SK-N-SH (cell line): ENCODE measurements around the gene MYH15.

Experiments used
- EP300 ChIP-seq, 2 experiments: IDR thresholded peaks; 2 replicates each; pipeline versions ENCODE4 v1.4.0 to v1.6.1; 2012; ENCODE audit warnings: borderline replicate concordance in 1 of 2, low read depth in 1 of 2, low read length in 1 of 2
- EZH2phosphoT487 ChIP-seq: fragments of 200-600 bp; sonication (generic); IDR thresholded peaks from 2 replicates; pipeline ENCODE4 v1.6.1; 2017; ENCODE audit warnings: low read depth, mixed run types, mild to moderate bottlenecking, antibody characterized with exemption, moderate library complexity, borderline replicate concordance
- JUND ChIP-seq: IDR thresholded peaks from 2 replicates; pipeline ENCODE4 v1.4.0; 2012
- POLR2AphosphoS5 ChIP-seq: IDR thresholded peaks from 2 replicates; pipeline ENCODE4 v1.6.1; 2012; ENCODE audit warnings: low read depth, low read length
- RFX5 ChIP-seq: IDR thresholded peaks from 2 replicates; pipeline ENCODE4 v1.6.1; 2012; ENCODE audit warnings: mild to moderate bottlenecking, improper control_type of control experiment, low read length
- SMC3 ChIP-seq: IDR thresholded peaks from 2 replicates; pipeline ENCODE4 v1.6.1; 2012; ENCODE audit warnings: low read depth, low read length, improper control_type of control experiment
- TEAD4 ChIP-seq: IDR thresholded peaks from 2 replicates; pipeline ENCODE4 v1.4.0; 2012; ENCODE audit warnings: mild to moderate bottlenecking, borderline replicate concordance; ENCODE audit not compliant: insufficient read depth
- TF ChIP-seq, protein P1 (sequence below): IDR thresholded peaks from 2 replicates; pipeline ENCODE4; 2012
- TF ChIP-seq, protein P2 (sequence below): fragments of 200-600 bp; sonication (generic); IDR thresholded peaks from 2 replicates; pipeline ENCODE4 v1.6.1; 2017; ENCODE audit warnings: antibody characterized with exemption, mild to moderate bottlenecking, moderate library complexity
- TF ChIP-seq, protein P3 (sequence below): fragments of 150-350 bp; IDR thresholded peaks from 2 replicates; pipeline ENCODE4 v1.6.1; 2017; ENCODE audit warnings: antibody characterized with exemption, low read length, low read depth, borderline replicate concordance
- TF ChIP-seq, protein P4 (sequence below): IDR thresholded peaks from 2 replicates; pipeline ENCODE4 v1.6.1; 2012; ENCODE audit warnings: mild to moderate bottlenecking, low read depth, low read length, moderate library complexity
- TF ChIP-seq, protein P5 (sequence below): IDR thresholded peaks from 2 replicates; pipeline ENCODE4 v1.4.0; 2012; ENCODE audit warnings: low read depth, borderline replicate concordance

DNA sequence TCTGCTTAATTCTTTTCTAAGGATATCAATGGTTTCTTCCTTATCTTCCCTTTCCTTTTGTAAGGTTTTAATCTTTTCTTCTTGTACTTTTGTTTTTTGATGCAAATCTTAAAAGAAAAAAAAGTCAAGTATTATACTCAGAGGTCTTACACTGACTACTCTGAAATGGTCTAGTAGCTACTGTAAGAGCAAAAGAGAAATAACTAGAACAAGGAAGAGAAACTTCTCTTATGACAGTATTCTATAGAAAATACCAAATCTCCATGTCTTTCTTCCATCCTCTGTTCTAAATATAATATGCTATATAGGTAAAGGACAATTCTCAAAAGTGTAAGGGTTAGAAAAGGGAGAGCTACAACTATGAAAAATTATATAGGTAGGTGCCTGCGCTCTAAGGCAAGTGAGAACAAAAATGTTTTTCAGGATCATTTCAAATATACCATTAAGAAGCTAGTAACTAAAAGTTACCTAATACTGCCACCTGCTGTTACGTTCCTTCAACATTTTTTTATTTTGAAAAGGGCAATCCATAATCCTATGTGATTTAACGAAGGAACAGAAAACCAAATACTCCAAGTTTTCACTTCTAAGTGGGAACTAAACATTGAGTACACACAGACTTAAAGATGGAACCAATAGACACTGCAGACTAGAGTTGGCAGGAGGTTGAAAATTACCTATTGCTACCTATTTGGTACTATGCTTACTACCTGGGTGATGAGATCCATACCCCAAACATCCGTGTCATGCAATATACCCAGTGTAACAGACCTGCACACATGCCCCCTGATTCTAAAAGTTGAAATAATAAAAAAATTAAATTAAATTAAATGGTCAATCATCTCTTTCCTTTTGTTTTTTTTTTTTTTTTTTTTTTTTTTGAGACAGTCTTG is 42.1 kb upstream of the MYH15 start:
- TF ChIP-seq, protein P1, sequence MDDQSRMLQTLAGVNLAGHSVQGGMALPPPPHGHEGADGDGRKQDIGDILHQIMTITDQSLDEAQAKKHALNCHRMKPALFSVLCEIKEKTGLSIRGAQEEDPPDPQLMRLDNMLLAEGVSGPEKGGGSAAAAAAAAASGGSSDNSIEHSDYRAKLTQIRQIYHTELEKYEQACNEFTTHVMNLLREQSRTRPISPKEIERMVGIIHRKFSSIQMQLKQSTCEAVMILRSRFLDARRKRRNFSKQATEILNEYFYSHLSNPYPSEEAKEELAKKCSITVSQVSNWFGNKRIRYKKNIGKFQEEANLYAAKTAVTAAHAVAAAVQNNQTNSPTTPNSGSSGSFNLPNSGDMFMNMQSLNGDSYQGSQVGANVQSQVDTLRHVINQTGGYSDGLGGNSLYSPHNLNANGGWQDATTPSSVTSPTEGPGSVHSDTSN = no peak
- TF ChIP-seq RFX5 (no peak), POLR2AphosphoS5 (no peak), EZH2phosphoT487 (no peak), TEAD4 (no peak), EP300 (IDR thresholded peaks at IDR 0.05; ENCODE audit: borderline replicate concordance in 1 of 2, low read depth in 1 of 2, low read length in 1 of 2) (no peak), SMC3 (peak; percentile 75), JUND (no peak)
- TF ChIP-seq, protein P2, sequence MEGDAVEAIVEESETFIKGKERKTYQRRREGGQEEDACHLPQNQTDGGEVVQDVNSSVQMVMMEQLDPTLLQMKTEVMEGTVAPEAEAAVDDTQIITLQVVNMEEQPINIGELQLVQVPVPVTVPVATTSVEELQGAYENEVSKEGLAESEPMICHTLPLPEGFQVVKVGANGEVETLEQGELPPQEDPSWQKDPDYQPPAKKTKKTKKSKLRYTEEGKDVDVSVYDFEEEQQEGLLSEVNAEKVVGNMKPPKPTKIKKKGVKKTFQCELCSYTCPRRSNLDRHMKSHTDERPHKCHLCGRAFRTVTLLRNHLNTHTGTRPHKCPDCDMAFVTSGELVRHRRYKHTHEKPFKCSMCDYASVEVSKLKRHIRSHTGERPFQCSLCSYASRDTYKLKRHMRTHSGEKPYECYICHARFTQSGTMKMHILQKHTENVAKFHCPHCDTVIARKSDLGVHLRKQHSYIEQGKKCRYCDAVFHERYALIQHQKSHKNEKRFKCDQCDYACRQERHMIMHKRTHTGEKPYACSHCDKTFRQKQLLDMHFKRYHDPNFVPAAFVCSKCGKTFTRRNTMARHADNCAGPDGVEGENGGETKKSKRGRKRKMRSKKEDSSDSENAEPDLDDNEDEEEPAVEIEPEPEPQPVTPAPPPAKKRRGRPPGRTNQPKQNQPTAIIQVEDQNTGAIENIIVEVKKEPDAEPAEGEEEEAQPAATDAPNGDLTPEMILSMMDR = peak; percentile 69
- TF ChIP-seq, protein P3, sequence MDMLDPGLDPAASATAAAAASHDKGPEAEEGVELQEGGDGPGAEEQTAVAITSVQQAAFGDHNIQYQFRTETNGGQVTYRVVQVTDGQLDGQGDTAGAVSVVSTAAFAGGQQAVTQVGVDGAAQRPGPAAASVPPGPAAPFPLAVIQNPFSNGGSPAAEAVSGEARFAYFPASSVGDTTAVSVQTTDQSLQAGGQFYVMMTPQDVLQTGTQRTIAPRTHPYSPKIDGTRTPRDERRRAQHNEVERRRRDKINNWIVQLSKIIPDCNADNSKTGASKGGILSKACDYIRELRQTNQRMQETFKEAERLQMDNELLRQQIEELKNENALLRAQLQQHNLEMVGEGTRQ = no peak
- TF ChIP-seq, protein P4, sequence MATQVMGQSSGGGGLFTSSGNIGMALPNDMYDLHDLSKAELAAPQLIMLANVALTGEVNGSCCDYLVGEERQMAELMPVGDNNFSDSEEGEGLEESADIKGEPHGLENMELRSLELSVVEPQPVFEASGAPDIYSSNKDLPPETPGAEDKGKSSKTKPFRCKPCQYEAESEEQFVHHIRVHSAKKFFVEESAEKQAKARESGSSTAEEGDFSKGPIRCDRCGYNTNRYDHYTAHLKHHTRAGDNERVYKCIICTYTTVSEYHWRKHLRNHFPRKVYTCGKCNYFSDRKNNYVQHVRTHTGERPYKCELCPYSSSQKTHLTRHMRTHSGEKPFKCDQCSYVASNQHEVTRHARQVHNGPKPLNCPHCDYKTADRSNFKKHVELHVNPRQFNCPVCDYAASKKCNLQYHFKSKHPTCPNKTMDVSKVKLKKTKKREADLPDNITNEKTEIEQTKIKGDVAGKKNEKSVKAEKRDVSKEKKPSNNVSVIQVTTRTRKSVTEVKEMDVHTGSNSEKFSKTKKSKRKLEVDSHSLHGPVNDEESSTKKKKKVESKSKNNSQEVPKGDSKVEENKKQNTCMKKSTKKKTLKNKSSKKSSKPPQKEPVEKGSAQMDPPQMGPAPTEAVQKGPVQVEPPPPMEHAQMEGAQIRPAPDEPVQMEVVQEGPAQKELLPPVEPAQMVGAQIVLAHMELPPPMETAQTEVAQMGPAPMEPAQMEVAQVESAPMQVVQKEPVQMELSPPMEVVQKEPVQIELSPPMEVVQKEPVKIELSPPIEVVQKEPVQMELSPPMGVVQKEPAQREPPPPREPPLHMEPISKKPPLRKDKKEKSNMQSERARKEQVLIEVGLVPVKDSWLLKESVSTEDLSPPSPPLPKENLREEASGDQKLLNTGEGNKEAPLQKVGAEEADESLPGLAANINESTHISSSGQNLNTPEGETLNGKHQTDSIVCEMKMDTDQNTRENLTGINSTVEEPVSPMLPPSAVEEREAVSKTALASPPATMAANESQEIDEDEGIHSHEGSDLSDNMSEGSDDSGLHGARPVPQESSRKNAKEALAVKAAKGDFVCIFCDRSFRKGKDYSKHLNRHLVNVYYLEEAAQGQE = no peak
- TF ChIP-seq, protein P5, sequence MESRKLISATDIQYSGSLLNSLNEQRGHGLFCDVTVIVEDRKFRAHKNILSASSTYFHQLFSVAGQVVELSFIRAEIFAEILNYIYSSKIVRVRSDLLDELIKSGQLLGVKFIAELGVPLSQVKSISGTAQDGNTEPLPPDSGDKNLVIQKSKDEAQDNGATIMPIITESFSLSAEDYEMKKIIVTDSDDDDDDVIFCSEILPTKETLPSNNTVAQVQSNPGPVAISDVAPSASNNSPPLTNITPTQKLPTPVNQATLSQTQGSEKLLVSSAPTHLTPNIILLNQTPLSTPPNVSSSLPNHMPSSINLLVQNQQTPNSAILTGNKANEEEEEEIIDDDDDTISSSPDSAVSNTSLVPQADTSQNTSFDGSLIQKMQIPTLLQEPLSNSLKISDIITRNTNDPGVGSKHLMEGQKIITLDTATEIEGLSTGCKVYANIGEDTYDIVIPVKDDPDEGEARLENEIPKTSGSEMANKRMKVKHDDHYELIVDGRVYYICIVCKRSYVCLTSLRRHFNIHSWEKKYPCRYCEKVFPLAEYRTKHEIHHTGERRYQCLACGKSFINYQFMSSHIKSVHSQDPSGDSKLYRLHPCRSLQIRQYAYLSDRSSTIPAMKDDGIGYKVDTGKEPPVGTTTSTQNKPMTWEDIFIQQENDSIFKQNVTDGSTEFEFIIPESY = no peak
